Middle frontal gyrus (tissue), 1 donor: Measurements from ENCODE around the gene MLIP.
"Not testable (repeated sequence)": the region's sequence is repeated elsewhere in the genome, so short reads cannot be mapped to it uniquely, and the experiment has no call there.

ENCODE experiments used
- DNase-seq: peaks from one replicate; pipeline ENCODE4 v3.0.0-alpha.2; 2015; ENCODE audit warnings: low spot score; ENCODE audit errors: extremely low spot score

MLIP gene, protein sequence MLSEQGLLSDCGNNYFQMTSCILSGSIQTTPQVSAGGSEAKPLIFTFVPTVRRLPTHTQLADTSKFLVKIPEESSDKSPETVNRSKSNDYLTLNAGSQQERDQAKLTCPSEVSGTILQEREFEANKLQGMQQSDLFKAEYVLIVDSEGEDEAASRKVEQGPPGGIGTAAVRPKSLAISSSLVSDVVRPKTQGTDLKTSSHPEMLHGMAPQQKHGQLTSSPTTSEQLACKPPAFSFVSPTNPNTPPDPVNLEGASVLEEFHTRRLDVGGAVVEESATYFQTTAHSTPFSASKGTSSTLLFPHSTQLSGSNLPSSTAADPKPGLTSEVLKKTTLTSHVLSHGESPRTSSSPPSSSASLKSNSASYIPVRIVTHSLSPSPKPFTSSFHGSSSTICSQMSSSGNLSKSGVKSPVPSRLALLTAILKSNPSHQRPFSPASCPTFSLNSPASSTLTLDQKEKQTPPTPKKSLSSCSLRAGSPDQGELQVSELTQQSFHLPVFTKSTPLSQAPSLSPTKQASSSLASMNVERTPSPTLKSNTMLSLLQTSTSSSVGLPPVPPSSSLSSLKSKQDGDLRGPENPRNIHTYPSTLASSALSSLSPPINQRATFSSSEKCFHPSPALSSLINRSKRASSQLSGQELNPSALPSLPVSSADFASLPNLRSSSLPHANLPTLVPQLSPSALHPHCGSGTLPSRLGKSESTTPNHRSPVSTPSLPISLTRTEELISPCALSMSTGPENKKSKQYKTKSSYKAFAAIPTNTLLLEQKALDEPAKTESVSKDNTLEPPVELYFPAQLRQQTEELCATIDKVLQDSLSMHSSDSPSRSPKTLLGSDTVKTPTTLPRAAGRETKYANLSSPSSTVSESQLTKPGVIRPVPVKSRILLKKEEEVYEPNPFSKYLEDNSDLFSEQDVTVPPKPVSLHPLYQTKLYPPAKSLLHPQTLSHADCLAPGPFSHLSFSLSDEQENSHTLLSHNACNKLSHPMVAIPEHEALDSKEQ

DNA sequence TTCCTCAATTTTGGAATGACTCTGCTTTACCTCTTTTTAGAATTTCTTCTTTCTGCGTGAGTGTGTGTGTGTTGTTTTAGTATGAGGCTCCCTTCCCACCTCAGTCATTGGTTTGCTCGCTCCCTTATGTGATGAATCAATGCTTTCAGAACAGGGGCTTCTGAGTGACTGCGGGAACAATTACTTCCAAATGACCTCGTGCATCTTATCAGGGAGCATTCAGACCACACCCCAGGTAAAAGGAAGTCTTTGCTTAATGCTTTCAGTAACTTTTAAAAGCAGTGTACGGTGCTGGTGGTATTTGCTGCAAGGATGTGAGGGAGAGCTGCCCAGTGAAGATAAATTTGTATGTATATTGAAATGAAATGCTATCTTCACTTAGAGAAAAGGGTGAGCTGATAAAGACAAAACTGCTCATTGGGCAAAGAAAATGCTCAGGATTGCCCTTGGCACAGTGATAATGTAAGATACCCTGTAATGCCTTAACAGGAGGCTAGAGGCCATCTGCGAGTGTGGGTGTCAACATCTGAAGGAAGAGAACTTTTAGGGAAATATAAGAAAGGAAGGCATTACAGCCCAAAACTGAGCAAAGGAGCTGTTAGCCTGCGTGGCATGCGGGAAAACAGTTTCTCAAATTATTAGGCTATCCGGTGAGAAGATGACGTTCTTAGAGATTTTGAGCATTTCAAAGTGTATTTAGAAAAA, at the start of gene MLIP:
Gene MLIP (plus strand): TSS at position 103 of the 705 bp plus-strand sequence. CDS start 37 bp downstream, at position 140.
- no peak for DNase-seq

DNA sequence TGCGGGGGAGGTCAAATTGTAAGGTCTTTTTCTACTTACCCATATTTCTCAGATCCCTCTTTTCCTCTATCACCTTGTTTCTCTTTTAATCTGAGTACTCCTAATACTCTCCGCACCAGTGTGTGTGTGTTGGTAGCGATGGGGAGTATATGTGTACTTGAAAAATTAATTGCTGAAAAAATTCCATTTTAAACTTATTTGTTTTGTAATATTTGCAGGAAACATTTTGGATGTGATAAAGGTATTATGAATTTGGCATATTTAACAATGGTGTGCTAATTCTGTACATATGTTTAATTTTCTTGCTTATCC, 48.1 kb upstream of the MLIP start:
- DNase-seq = no peak

- no peak for DNase-seq
Measured at GRCh38 chr6:54068694-54069093, 42.5 kb upstream of the MLIP start.

DNA sequence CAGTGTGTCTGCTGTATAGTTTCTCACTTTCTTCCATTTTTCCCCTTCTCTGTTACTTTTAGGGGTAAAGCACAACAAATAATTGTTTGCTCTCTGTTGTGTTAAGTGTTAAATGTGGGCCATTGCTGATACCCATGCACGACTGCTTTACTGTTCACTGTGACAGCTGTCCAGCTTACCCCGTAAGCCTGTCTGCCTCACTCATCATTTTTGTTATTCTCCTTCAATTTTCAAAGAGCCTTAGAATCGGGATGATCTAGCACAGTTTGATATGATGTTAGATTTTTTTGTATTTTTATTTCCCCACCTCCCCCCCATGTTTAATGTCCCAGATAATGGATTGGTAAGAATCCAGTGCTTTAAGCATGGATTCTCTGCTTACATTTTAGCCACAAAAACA, 41.2 kb upstream of the MLIP start:
- no peak for DNase-seq

- DNase-seq = no peak
Measured at GRCh38 chr6:54071821-54072340, 39.4 kb upstream of the MLIP start.

DNA sequence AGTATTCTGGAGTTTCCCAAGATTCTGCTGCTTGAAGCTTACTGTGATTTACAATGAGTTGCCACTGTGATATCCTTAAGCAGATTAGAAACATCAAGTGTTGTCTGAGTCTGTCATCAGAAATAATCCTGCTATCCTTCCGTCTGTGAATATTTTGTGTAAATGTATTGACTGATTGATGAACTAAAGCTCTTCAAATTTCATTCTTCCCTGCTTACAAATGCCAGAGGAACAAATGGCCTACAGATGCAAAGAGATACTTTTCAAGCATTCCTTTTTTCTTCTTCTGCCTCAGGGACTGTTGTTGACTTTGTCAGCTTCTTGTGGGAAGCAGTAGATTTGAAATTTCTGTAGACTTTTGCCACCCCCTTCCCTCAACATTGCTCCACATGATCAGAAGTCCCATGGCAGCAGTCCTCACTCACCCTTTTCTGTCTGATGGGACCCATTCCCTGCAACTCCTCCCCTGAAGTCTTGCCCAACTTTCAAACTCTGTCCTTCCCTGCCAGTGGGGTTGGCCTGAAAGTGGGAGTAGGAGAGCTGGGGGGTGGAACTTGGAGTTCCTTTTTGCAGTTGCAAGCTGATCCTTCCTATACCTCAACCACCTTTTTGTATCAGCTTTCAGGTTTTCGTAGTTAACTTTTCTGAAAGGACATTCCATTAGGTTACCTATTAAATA, 38.5 kb upstream of the MLIP start:
- no peak for DNase-seq

DNA sequence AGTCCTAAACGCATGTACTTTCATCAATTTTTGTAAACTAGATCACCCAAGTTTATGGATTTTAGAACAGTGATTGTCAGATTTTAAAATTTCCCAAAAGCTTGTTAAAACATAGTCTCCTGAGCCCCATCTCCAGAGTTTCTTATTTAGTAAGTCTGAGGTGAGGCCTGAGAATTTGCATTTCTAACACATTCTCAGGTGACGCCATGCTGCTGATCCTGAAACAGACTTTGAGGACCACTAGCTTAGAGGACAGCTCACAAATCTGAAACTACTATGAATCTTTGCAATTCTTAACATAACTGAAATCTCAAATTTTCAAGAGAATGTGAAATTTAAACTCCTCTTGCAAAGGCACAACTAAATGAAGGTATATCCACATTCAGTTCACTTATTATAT, 37.8 kb upstream of the MLIP start:
- DNase-seq = no peak

DNA sequence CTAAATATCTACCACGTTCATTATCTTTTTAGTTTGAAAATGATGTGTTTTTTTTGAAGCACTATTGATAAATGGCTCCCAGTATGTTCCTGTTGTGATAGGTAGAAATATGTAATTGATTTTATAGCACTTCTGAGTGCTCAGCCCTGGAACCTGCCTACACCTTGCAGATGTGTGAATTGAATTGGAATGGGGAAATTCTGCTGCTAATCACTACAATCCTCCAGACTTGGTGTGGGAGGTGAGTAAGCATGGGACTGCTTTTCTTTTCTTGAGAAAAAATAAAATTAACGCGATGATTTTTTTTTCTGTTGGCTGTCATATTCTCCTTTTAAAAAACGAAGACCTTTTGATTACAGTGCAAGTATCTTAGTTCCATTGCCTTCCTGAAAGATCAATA, 37.1 kb upstream of the MLIP start:
- DNase-seq = no peak

GRCh38 chr6:54074578-54075195, 36.6 kb upstream of the MLIP start:
- no peak for DNase-seq

GRCh38 chr6:54076159-54076789, 35.0 kb upstream of the MLIP start:
- no peak for DNase-seq

DNA sequence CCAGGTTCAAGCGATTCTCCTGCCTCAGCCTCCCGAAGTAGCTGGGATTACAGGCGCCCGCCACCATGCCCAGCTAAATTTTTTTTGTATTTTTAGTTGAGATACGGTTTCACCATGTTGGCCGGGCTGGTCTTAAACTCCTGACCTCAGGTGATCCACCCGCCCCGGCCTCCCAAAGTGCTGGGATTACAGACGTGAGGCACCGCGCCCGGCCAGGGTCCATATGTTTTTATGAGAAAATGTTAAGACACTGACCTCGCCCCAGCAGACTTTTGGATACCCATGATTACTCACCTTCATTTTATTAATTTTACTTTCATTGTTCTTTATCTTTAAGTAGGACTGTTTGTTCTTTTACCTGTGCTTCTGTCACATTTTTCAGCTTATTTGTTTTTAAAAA, 29.7 kb upstream of the MLIP start:
- not testable (repeated sequence) for DNase-seq

GRCh38 chr6:54083287-54083686, 28.0 kb upstream of the MLIP start:
- DNase-seq = no peak

DNA sequence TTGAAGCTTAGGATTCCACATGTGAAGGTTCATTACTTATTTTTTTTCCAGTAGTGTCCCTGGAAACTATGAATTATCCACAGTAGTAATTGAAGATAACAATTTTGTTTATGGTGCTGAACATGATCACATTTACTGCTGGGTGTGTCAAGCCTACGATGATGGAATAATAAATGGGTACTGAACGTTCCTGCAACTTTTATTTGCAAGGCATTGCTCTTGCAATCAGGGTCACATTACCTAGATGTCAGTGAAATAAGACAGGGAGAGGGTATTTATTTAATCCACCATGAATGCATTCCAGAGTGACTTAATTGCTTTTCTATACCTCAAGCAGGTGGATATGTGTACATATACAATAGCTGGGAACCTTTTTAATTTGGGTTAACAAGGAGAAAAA, 27.0 kb upstream of the MLIP start:
- DNase-seq = no peak

- DNase-seq = no peak
Measured at GRCh38 chr6:54085047-54085446, 26.2 kb upstream of the MLIP start.

GRCh38 chr6:54085541-54085940, 25.7 kb upstream of the MLIP start:
- no peak for DNase-seq

GRCh38 chr6:54086439-54086838, 24.8 kb upstream of the MLIP start:
- DNase-seq = no peak

DNA sequence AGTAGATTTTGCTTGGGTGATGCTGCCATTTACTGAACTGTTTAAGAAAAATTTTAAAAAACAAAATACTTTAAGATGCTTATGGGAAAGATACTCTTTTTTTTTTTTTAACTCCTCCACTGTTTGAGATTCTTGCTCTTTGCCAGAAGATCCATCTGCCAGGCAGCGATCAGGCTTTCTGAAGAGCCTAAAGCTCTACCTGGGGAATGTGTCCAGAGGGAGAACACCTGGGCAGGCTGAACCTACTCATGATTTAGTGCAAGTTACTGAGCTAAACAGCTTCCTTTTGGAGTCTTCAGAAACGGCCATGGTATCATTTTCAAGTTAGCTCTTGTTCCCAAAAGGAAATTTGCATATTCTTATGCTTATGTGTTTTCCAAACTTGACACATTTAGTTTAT, 23.5 kb upstream of the MLIP start:
- no peak for DNase-seq

DNA sequence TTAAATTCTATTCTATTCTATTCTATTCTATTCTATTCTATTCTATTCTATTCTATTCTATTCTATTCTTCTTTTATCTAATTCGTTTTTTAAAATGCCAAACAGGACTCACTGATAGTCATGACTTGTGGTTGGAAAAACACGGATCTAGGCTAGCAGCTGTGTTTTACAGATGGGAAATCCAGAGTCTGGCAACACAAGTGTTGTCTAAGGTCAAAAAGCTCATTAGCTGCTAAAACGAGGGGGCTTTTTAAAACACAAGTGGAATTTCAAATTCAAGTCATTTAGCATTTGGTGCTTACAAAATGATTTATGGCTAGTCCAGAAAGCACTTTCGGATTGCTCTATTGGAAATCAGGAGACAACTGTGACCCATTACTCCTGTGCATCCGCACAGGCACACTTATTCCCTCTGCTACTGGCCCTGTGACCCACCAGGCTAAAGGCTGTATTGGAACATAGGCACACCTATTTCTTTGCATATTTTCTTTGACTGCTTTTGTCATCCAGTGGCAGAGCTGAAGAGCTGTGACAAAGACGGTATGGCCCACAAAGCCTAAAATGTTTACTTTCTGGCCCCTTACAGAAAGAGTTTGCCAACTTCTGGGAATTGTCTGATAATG, 17.8 kb upstream of the MLIP start:
- no peak for DNase-seq

- no peak for DNase-seq
Measured at GRCh38 chr6:54094293-54094692, 16.9 kb upstream of the MLIP start.

DNA sequence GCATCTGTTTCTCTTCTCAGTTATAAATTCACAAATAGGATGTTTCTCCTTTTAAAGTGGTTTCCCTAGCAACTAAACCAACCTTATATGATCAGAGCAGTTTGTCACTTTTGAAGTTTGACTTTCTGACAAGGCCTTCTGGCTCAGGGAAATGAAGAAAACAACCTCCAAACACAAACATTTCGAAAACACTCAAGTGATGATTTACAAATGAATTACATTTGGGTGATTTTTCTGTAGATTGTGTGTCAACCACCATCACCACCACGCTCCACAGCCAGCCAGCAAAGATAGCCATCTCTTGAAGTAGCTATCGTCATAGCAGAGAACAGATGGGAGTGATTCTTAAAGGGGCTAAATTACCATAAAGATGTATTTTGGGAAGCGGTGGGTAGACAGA, 16.5 kb upstream of the MLIP start:
- no peak for DNase-seq
